A204.1 (cell line): ENCODE results near the gene MPND.
"Not testable (repeated sequence)": the region's sequence is repeated elsewhere in the genome, so short reads cannot be mapped to it uniquely, and the experiment has no call there.

ENCODE experiments used
- FAIRE-seq: peaks from 2 replicates; lab custom pipeline; 2012; peaks lifted over from hg19 to GRCh38; lab: Jason Lieb, UNC

MPND gene

DNA sequence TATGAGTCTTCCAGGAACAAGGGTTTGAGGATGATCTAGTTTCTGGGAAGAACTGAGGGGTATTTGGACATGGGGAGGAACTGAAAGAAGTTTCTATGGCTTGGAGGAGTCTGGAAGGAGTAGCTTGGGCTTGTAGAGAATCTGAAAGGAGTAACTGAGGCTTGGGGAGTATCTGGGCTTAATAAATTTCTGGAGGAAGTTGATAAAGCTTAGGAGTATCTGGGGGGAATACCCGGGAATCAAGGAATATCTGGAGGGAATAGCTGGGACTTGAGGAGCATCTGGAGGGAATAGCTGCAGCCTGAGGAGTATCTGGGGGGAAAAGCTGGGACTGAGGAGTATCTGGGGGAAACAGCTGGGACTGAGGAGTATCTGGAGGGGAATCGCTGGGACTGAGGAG, 22.9 kb upstream of the MPND start:
- FAIRE-seq = no peak

DNA sequence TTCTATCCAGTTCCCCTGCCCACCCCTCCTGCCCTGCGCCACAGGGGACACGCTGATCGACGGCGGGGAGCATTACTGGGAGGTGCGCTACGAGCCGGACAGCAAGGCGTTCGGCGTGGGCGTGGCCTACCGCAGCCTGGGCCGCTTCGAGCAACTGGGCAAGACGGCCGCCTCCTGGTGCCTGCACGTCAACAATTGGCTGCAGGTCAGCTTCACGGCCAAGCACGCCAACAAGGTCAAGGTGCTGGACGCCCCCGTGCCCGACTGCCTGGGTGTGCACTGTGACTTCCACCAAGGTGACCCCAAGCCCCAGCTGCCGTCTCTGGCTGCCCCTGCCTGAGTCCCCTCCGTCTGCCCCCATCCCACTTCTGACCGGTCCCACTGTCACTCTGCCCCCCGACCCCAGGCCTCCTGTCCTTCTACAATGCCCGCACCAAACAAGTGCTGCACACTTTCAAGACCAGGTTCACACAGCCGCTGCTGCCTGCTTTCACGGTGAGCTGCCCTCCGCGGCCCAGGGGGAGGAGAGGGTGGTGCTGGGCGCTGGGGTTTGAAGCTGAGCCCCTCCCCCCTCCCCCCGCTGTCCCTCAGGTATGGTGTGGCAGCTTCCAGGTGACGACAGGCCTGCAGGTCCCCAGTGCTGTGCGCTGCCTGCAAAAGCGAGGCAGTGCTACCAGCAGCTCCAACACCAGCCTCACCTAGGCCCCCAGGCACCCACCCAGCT, 20.3 kb upstream of the MPND start:
- FAIRE-seq = no peak

DNA sequence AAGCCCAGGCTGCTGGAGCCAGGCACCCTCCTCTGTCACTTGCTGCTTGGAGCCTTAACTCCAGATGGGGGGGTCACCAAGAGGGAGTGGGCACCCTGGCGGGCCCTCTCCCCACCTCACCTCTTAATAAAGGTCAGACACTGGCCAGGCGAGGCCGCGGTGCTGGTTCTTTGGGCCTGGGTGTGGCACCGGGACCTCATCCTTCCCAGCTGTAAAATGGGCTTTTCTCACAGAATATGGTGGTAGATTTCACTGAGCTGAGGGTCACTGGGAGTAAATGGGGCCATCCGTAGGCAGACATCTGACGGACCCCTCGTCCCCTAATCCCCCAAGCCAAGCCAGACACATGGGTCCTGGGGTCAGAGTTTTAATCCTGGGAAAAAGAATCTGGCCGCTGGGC, 19.7 kb upstream of the MPND start:
- no peak for FAIRE-seq

DNA sequence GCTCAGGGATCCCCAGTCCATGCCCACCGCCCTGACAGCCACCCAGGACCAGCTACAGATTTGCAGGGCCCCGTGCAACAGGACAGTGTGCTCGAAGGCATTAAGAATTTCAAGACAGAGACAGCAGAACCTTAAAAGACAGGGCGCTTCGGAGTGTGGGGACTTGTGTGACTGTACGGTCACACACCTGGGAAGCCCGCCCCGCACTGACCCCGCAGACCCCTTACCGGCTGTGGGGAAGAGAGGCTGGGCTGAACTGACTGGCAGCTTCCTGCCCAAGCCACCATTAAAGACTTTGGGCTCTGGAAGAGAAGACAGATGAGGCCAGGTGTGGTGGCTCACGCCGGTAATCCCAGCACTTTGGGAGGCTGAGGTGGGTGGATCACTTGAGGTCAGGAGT, 19.1 kb upstream of the MPND start:
- FAIRE-seq = no peak

DNA sequence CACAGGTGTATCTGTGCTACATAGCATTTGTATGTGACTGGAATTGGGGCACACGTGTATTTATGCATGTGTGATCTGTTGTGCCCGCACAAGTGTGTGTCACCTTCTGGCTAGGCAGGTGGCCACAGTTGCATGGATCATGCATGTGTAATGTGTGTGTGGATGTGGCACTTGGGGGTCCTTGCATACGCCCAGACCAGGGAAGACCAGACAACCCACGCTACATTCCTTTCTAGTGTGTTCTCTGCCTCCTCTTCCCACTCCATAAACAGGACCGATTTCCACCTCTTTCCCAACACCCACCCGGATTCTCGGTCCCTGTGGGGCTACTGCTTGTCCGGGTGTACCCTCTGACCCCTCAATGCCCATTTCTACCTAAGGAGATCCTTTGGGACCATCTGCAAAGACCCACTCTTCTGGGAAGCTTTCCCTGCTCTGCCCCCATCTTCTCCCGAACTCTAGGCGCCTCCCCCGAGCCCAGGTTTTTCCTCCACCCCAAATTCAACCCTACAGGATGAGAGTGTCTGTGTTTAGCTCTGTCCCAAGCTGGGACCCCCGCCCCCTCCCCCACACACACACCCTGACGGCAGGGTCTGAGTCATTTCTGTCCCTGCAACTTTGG, 17.0 kb upstream of the MPND start:
- no peak for FAIRE-seq

DNA sequence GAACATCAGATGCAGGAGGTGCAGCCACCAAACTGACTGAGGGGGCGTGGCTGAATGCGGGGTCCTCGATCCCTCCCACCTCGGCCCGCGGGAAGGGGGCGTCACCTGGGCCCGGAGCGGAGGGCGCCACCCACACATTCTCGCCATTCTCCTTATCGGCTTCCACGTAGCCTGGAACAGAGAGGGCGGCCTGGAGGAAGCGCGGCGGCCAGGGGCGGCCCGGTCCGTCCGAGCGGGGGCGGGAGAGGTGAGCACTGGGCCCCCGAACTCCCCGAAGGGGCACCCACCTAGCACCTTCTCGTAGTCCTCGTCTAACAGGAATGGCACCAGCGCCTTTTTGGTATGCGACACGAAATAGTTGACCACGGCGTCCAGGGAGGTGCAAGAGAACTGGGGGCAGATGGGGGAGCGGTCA, 16.5 kb upstream of the MPND start:
- FAIRE-seq = no peak

DNA sequence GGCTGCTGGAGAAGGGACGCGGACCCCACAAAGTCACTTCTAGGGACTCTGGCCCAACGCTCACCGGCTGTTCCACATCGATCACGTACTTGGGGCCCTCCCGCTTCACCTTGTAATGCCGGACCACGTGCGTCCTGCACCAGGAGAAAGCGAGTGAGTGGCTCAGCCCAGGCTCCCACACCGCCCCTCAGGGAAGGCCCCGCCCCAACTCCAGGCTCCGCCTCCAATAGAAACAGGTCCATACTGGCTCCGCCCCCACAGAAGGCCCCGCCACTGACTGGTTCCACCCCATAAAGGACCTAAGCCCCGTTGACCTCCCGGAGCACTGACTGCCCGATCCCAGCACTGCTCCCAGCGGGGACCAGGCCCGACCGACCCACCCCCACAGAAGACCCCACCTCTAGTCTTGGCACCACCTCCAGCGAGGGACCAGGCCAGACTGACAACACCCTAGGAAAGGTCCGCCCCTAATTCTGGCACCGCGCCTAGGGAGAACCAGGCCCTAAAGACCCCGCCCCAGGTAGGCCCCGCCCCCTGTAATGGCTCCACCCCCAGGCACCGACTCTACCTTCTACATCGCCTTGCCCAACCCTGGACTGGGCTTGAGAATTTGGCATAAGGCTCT, 16.0 kb upstream of the MPND start:
- no peak for FAIRE-seq

DNA sequence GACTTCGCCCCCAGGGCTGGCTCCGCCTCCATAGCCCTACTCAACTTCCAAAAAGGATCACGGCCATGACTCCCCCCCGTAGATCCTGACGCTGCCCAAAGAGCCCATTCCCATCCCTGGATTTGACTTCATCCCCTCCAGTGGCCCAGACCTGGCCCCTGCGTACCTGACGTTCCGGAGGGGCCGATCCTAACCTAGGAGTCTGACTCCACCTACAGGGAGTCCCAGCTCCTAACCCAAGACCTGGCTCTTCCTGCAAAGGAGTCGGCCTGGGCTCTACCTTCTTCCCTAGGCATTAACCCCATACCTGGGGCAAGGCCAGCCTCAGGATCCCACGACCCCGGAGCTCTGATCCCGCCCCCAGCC, 15.5 kb upstream of the MPND start:
- FAIRE-seq = no peak

DNA sequence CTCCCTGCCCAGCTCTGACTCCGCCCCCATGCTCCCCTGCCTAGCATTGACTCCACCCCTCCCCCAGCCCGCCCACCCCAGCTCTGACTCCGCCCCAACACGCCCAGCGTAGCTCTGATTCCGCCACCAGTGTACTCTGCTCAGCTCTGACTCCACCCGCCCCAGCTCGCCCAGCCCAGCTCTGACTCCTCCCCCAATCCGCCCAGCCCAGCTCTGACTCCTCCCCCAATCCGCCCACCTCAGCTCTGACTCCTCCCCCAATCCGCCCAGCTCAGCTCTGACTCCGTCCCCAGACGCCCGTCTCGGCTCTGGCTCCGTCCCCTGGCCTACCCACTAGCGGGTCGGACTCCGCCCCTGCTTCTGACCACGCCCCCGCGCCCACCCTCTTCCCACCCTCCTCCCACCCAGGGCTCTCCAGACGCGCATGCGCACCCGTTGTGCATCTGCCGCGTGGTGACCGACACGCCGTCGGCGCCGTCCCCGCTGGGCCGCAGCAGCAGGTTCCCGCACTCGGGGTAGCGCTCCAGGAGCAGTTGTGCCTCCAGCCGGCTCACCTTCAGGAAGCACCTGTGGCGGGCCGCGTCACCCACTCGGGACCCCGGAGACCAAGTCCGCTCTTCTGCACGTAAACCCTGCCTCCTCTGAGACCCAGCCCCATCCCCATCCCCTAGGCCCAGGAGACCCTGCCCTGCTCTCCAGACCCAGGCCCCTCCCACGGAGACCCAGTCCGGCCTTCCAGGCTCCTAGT, 14.9 kb upstream of the MPND start:
- FAIRE-seq = no peak

DNA sequence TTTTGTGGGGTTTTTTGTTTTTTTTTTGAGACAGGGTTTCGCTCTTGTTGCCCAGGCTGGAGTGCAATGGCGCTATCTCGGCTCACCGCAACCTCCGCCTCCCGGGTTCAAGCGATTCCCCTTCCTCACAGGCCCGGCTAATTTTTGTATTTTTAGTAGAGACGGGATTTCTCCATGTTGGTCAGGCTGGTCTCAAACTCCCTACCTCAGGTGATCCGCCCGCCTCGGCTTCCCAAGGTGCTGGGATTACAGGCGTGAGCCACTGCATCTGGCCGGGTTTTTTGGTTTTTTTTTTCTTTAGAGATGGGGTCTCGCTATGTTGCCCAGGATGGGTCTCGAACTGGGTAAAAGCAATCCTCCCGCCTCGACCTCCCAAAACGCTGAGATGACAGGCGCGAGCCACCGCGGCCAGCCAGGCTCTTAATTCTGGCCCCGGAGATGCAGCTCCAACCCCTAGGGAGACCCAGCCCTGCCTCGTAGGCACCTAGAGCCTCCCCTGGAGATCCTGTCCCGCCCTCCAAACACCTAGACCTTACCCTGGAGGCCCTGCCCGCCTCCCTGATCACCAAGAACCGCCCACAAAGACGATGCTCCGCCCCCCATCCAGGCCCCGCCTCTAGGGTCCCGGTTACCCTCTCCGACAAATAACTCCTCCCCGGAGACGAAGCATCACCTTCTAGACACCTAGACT, 14.2 kb upstream of the MPND start:
- not testable (repeated sequence) for FAIRE-seq

DNA sequence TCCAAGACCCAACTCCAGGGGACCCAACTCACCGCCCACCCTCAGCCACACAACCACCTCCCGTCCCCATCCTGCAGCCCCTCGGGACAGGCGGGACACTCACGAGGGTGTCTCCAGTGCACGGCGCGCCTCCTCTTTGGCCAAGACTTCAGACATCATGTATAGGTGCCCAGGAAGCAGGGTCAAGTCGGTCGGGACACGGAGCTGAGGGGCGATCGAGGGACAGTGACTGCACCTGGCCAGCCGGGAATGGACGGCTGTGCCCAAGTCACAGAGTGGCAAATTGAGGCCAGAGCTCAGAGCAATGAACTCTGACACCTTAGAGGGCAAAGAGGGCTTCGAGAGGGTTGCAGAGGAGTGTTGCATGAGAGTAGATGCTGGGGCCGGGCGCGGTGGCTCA, 13.5 kb upstream of the MPND start:
- FAIRE-seq = no peak

DNA sequence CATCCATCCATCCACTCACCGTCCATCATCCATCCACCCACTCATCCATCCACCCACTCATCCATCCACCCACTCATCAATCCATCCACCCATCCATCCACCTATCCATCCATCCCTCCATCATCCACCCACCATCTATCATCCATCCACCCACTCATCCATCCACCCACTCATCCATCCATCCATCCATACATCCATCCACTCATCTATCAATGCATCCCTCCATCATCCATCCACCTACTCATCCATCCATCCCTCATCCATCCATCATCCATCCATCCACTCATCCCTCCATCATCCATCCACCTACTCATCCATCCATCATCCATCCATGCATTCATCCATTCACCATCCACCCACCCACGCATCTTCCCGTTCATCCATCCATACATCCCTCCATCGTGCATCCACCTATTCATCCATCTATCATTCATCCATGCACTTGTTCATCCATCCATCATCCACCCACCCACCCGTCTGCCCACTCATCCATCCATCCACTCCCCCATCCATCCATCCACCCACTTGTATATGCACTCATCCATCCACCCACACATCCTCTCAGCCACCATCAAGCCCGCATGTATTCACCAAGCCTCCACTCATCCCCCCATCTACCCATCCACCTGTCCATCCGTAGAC, 8.3 kb upstream of the MPND start:
- no peak for FAIRE-seq

DNA sequence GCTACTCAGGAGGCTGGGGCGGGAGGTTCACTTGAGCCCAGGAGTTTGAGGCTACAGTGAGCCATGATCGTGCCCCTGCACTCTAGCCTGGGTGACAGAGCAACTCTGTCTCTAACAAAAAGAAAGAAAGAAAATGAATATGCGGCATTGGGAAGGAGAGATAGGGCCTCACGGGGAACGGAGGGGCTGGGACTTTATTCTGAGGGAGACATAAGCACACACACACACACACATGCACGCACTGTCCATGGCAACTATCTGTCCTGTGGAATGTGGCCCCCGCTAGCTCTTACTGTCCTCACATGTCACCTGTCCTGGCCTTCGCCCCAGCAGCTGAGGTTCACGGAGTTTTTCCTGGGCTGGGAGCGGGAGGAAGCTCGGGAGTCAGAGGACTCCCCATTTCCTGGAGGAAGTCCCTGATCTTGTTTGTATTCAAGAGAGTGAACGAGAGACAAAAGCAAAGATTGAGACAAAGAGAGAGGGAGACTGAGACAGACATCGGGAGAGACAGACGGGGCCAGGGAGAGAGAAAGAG, 5.4 kb upstream of the MPND start:
- no peak for FAIRE-seq

DNA sequence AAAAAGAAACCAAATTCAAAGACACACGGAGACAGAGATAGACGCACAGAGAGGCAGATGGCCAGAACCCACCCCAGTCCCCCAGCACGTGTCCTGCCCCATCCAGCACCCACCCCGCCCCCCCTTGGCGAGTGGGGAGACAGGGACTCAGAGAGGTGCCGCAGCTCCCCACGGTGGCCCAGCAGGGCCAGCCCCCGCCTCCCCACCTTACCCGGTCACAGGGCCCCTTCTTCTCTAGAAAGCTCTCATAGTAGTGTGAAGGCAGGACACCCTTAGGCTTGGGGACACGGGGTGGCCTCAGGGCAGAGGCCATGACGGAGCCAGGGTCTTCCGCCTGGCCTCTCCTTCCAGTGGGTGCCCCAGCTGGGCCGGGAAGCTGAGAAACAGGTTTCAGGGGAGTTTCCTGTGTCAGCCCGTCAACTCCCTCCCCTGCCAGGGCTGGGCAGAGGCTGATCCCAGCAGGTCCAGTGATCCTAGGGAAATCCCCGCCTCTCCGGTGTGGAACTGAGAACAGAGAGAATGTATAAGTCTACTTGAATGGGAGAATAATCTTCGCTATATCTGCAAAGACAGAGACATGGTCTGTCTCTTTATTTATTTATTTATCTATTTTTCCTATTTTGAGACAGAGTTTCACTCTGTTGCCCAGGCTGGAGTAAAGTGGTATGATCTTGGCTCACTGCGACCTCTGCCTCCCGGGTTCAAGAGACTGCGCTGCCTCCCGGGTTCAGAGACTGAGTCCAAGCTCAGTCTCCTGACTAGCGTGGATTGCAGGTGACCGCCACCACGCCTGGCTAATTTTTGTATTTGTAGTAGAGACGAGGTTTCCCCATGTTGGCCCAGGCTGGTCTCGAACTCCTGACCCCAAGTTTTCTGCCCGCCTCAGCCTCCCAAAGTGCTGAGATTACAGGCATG, 4.7 kb upstream of the MPND start, which contains the start of gene STAP2:
Gene STAP2, minus strand, starts transcription at position 387 of the 915 bp plus-strand sequence. Its CDS starts 74 bp downstream, at position 313.
- no peak for FAIRE-seq

DNA sequence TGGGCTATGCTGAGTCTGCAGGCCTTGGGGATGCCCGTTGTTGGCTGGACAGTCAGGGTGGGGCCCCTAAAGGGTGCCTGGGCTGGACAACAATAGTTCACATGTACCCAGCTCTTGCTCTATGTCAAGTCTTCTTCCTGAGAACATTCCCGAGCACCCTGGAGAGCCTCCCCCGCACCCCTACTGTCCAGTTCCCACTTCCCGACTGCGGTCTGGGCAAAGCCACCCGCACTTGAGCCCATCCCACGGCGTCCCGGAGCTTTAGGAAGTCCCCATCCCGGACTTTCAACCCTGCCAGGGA, 1.1 kb upstream of the MPND start:
- FAIRE-seq = no peak

DNA sequence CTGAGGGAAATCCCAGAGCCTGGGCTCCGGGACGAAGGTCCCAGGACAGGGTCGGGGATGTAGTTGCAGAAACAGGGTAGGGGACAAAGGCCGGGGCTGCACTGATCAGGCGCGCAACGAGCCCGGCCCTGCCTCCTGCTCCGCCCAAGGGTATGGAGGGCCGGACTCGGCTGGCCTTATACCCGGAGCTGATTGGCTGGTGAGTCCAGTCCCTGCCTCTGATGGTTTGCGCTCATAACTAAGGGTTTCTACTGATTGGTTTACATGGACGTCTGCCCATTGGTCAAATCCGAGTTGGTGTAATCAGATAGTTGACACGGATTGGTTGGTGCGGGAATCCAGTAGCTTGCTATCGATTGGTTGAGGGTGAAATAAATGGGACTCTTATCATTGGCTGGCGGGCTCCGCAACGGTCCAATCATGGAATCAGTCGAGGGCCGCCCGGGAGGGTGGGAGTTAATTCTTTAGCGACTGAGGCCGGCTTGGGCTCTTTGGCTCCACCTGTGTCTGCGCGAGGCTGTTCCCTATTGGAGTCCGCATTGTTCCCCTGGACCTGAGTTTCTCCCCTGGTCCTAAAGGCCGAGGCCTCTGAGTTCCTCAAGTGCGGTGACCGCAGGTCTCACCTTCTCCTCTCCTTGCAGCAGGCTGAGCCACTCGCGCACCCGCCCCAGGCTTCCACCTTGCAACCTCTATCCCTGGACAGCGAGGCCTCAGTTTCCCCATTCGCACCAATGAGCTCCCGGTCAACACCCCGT, 570 bp upstream of the MPND start:
- FAIRE-seq = peak; percentile 100

DNA sequence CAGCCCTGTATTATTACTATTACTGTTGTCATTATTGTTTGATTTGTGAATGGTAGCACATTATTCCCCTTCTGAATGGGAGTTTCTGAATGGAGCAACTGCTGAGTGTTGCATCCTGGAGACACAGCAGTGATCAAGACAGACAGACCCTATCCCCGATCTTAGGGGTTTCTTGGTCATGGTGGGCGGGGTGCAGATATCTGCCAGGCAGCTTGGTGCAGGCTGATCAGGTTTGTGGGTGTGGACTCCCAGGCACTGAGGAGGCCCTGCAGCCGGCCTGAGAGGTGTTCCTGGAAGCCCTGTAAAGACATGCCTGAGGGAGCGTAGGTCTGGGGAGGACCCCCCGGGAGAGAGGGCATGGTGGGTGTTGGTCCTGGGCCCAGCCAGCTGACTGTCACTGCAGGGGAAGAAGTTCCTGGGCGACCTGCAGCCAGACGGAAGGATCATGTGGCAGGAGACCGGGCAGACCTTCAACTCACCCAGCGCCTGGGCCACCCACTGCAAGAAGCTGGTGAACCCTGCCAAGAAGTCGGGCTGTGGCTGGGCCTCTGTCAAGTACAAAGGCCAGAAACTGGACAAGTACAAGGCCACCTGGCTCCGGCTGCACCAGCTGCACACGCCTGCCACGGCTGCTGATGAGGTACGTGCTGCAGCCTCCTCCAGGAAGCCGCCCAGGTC, 2.1 kb downstream of the MPND start:
- no peak for FAIRE-seq

DNA sequence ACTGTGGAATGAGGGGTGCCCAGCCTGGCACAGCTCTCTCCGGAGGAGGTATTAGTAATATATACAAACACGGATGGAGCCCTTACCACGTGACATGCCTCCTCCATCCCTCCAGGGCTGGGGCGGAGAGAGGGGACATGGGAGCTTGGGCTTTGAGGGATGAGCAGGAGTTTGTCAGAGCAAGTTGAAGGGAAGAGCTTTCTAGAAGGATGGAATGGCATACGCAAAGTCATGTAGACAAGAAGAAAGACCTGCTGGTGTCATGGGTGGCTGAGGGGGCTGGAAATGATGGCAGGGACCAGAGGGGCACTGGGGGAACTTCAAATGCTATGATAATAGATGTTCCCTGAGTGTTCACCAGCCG, 2.6 kb downstream of the MPND start:
- no peak for FAIRE-seq

DNA sequence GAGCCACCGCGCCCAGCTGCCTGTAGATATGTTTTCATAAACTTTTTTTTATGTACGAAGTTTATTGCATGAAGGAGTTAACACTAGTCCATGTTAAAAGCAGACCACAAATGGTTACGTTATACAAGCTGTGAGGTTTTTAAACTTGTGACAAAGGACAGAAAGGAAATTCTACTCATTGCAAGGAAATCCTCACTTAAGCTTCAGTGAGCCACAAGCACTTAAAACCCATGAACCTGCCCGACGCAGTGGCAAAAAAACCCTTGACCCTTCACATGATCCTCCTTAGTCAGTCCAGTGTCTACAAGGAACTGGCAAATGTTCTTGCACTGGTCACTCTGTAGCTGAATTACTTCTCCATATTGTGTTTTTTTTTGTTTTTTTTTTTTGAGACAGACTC, 4.2 kb downstream of the MPND start:
- FAIRE-seq = no peak

DNA sequence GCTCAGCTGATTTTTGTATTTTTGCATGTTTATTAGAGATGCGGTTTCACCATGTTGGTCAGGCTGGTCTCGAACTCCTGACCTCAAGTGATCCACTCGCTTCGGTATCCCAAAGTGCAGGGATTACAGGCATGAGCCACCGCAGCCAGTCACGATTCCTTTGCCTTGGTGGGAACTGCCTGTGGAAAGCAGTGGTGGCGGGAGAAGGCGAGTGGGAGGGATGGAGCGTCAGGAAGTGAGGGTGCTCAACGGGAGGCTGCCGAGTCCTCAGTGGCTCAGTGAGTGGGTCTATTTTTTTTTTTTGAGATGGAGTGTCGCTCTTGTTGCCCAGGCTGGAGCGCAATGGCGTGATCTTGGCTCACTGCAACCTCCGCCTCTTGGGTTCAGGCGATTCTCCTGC, 5.9 kb downstream of the MPND start:
- not testable (repeated sequence) for FAIRE-seq
